ENCODE measurements around the gene ZSWIM2.
"Not testable (repeated sequence)": the region's sequence is repeated elsewhere in the genome, so short reads cannot be mapped to it uniquely, and the experiment has no call there.

The ZSWIM2 gene, protein sequence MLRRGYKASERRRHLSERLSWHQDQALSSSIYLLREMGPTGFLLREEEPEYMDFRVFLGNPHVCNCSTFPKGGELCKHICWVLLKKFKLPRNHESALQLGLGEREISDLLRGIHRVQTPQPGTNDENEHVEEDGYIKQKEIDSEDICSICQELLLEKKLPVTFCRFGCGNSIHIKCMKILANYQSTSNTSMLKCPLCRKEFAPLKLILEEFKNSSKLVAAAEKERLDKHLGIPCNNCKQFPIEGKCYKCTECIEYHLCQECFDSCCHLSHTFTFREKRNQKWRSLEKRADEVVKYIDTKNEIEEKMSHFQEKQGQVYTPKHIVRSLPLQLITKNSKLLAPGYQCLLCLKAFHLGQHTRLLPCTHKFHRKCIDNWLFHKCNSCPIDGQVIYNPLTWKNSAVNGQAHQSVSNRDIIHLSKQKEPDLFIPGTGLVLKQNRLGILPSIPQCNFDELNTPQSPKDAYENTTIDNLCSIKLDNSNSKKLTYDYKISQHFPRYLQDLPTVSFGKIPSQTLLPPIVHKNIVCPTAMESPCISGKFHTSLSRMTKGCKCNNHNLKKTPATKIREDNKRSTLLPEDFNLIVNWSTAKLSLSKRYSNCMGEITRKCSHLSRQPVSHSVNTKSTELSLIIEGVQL

DNA sequence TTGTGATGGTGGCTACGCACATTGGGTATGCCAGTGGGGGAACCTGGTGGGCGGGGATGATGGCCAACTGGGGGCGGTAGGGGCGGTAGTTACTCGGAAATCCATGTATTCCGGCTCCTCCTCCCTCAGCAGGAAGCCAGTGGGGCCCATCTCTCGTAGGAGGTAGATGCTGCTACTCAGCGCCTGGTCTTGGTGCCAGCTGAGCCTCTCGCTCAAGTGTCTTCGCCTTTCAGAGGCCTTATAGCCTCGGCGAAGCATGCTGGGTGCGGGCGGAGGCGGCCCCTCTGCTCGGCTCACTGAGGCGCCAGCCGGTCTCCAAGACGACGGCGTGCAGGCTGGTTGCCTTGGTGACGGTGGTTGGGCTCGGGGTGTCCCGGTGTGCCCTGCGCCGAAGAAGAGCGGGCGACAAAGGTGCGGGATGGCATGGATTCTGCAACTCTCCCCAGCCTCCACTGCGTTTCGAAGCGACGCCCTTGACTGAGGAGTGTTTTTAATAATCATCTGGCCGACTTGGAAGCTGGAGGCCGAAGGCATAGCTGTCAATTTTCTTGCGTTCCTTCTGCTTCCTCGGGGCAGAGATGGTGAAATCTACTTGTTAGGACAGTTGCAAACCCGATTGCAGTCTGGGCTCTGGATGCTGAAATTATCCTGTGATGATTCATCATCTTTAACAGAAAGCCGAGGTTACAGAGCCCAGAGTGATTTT lies at the start of gene ZSWIM2:
Gene ZSWIM2 (minus strand): TSS at position 298 of the 706 bp plus-strand sequence. CDS start 40 bp downstream, at position 258.
- no peak within 1 kb of the TSS for H3K27ac Mint-ChIP-seq
- no peak for DNase-seq (ENCODE audit: low spot score in 2 of 2)
- peak; percentile 59 for ATAC-seq

DNA sequence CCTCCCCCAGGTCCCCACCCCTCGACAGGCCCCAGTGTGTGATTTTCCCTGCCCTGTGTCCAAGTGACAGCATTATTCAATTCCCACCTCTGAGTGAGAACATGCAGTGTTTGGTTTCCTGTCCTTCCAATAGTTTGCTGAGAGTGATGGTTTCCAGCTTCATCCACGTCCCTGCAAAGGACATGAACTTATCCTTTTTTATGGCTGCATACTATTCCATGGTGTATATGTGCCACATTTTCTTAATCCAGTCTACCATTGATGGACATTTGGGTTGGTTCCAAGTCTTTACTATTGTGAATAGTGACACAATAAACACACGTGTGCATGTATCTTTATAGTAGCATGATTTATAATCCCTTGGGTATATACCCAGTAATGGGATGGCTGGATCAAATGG lies 47.2 kb upstream of the ZSWIM2 start:
- H3K4me1 Mint-ChIP-seq; ATAC-seq; H3K27ac Mint-ChIP-seq; H3K4me3 Mint-ChIP-seq; DNase-seq (ENCODE audit: low spot score in 2 of 2); H3K36me3 Mint-ChIP-seq: not testable (repeated sequence)
- peaks cover 14% of the 10 kb centered on the region for H3K9me3 Mint-ChIP-seq

More for the DNA sequence above, at the start of gene ZSWIM2:
- H3K9me3 Mint-ChIP-seq, result no peaks in the 10 kb centered on the region
- H3K4me1 Mint-ChIP-seq, result peaks cover 7% of the 10 kb centered on the region
- H3K36me3 Mint-ChIP-seq, result no peaks in the 10 kb centered on the region
- no peak within 1 kb of the TSS for H3K4me3 Mint-ChIP-seq

DNA sequence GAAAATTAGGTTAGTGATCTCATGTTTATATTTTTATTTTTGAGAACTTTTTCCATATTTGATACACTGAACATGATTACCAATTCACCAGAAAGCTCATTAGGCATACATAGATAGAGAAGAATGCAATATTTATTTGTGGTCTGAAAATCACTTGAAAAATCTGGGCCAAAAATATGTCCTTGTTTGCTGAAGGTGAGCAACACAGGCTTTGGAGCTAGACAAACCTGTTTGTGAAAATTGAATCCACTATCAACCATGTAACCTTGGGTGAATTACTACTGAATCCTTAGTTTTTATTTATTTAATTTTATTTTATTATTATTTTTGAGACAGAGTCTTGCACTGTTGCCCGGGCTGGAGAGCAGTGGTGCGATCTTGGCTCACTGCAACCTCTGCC lies 46.5 kb upstream of the ZSWIM2 start:
- H3K9me3 Mint-ChIP-seq, result peaks cover 12% of the 10 kb centered on the region

DNA sequence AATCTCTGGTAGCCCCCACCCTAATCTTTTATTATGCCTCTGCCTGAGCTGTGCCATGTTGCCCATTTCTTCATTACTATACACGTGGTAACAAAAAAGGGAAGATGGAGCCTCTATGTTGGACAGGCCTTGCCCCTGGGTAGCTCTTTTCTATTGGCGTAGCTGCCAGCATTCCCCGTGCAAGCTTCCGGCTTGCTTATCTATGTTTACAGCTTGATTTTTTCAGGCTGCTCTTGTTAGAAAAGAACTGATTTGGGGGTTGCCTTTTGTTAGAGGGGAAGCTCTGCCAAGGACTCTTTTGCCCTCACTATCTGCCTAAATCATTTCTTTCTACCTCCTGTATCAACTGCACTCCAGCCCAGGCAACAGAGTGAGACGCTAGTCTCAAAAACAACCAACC lies 45.5 kb upstream of the ZSWIM2 start:
- Mint-ChIP-seq H3K4me3 (no peak overlapping the region), H3K9me3 (peaks cover 9% of the 10 kb centered on the region), H3K36me3 (no peaks in the 10 kb centered on the region), H3K4me1 (no peaks in the 10 kb centered on the region), H3K27ac (no peak overlapping the region)
- ATAC-seq (no peak), DNase-seq (ENCODE audit: low spot score in 2 of 2) (no peak)

More for the DNA sequence above, 46.5 kb upstream of the ZSWIM2 start:
- Mint-ChIP-seq H3K4me1 (no peaks in the 10 kb centered on the region), H3K36me3 (no peaks in the 10 kb centered on the region), H3K27ac (no peak overlapping the region), H3K4me3 (no peak overlapping the region)
- ATAC-seq (no peak), DNase-seq (ENCODE audit: low spot score in 2 of 2) (no peak)

DNA sequence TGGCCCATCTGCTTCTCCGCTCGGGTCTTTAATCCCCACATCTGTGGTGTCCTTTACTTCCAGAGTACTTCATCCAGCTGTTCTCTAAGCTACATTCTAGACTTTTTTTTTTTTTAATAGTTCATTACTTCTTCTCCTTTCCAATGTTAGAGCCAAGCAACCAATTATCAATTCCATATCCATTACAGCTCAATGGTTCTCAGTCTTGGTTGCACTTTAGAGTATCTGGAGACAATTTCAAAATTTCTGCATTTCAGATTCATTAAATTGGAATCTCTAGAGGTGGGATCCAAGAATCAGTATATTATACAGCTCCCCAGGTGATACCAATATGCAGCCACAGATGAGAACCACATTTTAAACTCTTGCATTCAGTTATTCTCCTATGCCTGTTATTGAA lies 43.9 kb upstream of the ZSWIM2 start:
- H3K36me3 Mint-ChIP-seq, result no peaks in the 10 kb centered on the region
- no peaks in the 10 kb centered on the region for H3K4me1 Mint-ChIP-seq
- DNase-seq (ENCODE audit: low spot score in 2 of 2) (no peak), ATAC-seq (no peak)
- H3K27ac Mint-ChIP-seq, result no peak overlapping the region
- H3K4me3 Mint-ChIP-seq, result no peak overlapping the region
- H3K9me3 Mint-ChIP-seq, result peaks cover 6% of the 10 kb centered on the region

DNA sequence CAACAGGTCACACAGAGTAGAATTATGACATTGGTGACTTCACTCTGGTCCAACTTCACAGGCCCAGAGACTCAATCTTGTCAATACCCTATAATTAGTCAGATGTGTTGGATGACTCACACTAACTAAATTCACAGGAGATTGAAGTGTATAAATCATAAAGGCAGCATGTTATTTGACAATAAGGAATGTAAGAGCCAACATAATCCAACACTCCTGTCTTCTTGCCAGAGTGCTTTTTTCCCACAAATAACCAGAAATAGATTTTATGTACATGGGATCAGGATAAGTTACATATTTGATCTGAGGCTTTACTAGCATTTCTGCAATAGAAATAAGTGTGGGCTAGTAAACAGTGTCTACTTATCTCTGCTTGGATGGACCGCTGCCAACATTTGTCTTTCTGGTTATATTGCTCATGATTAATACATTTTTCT lies 42.2 kb upstream of the ZSWIM2 start:
- Mint-ChIP-seq H3K36me3 (no peaks in the 10 kb centered on the region), H3K27ac (no peak overlapping the region), H3K4me1 (no peaks in the 10 kb centered on the region), H3K9me3 (peaks cover 6% of the 10 kb centered on the region), H3K4me3 (no peak overlapping the region)
- ATAC-seq (no peak), DNase-seq (ENCODE audit: low spot score in 2 of 2) (no peak)

DNA sequence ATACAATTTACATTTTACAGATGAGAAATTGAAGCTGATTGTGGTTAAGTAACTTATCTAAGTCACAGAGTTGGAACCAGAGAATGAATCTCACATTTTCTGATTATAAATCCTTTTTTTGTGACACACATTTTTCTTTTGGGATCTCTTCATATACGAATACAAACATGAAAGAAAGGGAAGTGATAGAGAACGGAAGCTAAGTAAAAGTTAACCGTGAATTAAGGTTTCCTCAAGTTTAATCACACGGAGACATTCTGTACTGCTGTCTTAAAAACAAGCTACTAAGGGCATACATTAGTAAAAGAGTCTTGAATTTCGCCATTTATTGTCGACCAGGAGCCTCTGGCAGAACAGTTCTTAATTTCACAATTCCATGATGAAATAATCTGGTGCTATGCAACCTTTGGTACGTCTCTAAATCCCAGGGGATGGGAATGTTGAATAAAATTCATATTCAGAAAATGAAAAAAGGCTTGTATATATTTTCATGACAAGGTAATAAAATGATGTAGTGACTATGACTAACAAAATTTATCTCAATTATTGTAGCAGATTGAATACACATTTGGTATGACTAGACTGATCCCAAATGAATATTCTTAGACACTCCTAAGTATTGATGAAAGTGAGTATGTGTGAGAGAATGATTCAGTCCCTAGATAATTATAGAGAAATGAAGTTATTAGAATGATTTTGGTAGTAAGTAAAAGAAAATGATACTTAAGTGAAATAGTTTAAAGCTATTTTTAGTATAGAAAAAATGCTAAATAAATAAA lies 40.3 kb upstream of the ZSWIM2 start:
- DNase-seq (ENCODE audit: low spot score in 2 of 2) (no peak), ATAC-seq (no peak)
- H3K36me3 Mint-ChIP-seq, result no peaks in the 10 kb centered on the region
- H3K9me3 Mint-ChIP-seq, result no peaks in the 10 kb centered on the region
- no peak overlapping the region for H3K27ac Mint-ChIP-seq
- H3K4me1 Mint-ChIP-seq, result no peaks in the 10 kb centered on the region
- no peak overlapping the region for H3K4me3 Mint-ChIP-seq

DNA sequence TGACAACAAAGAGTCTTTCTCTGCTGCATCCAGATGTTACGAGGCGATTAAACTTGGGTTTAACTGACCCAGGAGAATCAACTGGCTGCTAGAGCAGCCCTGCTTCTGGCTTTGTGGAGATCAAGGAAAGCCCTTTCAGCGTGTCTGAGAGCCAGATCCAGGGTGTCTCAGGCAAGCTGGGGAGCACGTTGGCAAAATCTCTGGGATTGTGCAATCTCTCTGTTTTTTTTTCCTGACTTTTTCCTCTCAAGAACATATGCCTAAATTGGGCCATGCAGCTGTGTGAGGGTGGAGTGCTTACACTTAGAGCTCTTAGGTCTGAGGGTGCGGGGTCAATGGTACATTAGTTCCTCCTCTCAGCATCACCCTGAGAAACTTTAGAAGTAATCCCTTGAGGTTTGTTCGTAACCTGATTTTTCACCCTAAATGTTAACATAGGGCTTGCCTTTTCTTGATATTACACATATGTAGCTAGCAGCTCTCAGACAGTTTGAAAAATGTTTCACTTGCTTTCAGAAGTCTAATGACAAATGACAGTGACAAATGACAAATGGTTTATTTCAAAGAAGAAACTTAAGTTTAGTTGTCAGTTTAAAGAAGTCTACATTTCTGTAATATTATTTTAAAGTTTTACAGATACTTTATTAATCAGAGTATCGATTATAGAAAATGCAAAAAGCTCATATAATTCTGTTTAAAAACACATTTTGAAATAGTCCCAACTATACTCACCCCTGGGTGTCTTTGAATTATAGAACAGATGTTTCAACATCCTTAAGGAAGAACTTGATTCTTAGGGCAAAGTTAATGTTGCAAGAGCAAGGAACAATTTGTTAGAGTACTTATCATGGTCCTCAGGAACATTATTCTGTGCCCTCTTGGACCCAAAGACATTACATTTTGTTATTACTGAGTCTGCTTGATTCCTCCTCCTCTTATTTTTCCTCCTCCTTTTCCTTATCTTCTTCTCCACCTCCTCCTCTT lies 38.4 kb upstream of the ZSWIM2 start:
- Mint-ChIP-seq H3K9me3 (peaks cover 1% of the 10 kb centered on the region), H3K4me1 (no peaks in the 10 kb centered on the region), H3K27ac (no peak overlapping the region), H3K36me3 (no peaks in the 10 kb centered on the region), H3K4me3 (no peak overlapping the region)
- ATAC-seq, result no peak
- no peak for DNase-seq (ENCODE audit: low spot score in 2 of 2)

DNA sequence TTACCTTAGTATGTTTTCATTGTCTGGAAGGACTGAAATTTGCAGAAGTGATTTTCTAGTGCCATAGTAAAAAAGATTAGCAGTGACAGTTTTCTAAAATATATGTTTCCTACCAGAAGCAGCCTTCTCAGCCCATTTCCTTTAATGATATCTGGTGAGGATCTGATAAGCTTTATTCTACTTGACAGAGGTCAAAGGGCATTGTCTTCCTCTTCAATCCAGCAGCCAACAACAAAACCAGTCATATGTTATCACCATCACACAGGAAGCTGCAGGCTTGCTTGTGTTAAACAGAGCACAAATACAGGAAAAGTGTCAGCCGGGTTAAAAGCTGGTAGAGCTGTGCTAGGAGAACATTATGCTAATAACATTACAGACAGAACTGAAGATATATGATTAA lies 35.6 kb upstream of the ZSWIM2 start:
- ATAC-seq, result no peak
- DNase-seq (ENCODE audit: low spot score in 2 of 2), result no peak
- Mint-ChIP-seq H3K9me3 (peaks cover 14% of the 10 kb centered on the region), H3K36me3 (no peaks in the 10 kb centered on the region), H3K4me1 (no peaks in the 10 kb centered on the region), H3K4me3 (no peak overlapping the region), H3K27ac (no peak overlapping the region)

DNA sequence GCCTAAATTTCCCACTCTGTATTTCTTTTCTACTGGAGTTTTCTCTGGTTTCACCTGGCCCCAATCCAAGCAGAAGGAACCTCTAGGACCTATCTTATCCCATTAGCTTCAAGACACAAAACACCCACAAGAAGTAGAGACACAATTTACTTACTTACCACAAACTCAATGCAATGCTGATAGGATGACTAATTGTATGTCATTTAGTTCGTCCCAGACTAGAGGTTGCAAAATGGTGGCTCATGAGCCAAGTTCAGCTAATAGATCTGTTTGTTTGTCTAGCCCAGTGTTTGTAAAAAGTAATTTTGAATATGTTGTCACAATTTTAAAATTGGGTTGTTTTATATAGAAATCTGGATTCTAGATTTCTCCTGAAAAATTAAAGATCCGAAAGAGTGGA lies 34.7 kb upstream of the ZSWIM2 start:
- Mint-ChIP-seq H3K9me3 (peaks cover 14% of the 10 kb centered on the region), H3K27ac (no peak overlapping the region), H3K36me3 (no peaks in the 10 kb centered on the region), H3K4me1 (no peaks in the 10 kb centered on the region), H3K4me3 (no peak overlapping the region)
- no peak for ATAC-seq
- no peak for DNase-seq (ENCODE audit: low spot score in 2 of 2)

DNA sequence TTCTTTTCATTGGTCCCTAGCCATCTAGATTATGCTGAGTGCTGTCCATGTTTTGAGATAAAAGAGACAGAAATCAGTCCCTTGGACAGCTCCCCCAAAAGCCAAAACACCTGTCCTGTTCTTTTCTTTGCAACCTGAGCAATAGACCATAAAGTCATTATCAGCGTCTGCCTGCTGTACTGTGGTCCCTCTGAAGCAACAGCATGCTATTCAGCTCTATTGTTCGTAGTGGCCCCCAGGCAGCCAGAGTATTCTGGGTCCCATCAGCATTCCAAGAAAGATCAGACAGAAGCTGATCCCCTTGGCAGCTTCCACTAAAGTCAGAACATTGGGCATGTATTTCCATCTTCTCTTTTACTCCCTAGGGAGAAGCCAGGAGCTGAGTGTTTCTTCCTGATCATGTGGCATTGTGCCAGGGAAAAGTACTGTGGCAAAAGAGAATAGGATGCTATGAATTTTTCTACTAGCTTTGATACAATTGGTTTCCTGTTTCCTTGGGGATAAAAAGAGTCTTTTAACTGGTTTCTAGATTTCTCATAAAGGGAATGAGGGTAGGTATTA lies 33.6 kb upstream of the ZSWIM2 start:
- Mint-ChIP-seq H3K4me3 (no peak overlapping the region), H3K4me1 (no peaks in the 10 kb centered on the region), H3K9me3 (peaks cover 14% of the 10 kb centered on the region), H3K36me3 (no peaks in the 10 kb centered on the region), H3K27ac (no peak overlapping the region)
- DNase-seq (ENCODE audit: low spot score in 2 of 2) (no peak), ATAC-seq (no peak)

DNA sequence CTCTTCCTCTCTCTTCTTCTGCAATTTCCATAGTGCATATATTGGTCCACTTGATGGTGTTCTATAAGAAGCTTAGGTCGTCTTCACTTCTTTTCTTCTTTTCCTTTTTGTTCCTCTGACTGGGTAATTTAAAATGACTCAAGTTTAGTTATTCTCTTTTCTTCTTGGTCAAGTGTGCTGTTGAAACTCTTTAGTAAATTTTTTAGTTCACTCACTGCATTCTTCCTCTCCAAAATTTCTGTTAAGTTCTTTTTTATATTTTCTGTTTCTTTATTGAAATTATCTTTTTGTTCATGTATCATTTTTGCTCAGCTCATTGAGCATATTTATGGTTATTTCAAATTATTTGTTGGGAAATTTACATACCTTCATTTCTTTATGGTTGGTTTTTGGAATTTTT lies 32.7 kb upstream of the ZSWIM2 start:
- Mint-ChIP-seq H3K36me3 (no peaks in the 10 kb centered on the region), H3K9me3 (peaks cover 14% of the 10 kb centered on the region), H3K4me1 (no peaks in the 10 kb centered on the region), H3K27ac (no peak overlapping the region), H3K4me3 (no peak overlapping the region)
- ATAC-seq, result no peak
- DNase-seq (ENCODE audit: low spot score in 2 of 2), result no peak

DNA sequence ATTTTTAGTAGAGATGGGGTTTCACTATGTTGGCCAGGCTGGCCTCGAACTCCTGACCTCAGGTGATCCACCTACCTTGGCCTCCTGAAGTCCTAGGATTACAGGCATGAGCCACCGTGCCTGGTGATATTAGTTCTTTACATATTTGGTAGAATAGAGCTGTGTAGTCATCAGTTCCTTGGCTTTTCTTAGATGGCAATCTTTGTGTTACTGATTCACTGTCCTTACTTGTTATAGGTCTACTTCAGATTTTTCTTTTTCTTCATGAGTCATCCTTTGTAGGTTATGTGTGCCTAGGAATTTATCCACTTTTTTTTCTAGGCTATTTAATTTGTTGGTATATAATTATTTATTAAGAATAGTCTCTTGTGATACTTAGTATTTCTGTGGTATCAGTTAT lies 30.3 kb upstream of the ZSWIM2 start:
- Mint-ChIP-seq H3K4me3 (no peak overlapping the region), H3K4me1 (no peaks in the 10 kb centered on the region), H3K9me3 (peaks cover 14% of the 10 kb centered on the region), H3K36me3 (no peaks in the 10 kb centered on the region), H3K27ac (no peak overlapping the region)
- ATAC-seq (no peak), DNase-seq (ENCODE audit: low spot score in 2 of 2) (no peak)

DNA sequence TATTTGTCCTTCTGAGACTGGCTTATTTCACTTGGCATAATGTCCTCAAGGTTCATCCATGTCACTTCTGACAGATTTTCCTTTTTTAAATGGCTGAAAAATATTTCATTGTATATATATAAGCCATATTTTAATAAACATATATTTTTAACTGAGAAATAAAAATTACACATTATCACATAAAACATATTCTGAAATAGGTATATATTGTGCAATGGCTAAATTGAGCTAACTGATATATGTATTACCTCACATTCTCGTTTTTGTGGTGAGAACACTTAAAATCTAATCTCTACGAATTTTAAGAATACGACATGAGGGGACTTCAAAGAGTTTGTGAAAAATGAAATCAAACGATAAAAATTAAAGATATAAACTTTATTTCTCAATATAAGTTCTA lies 25.7 kb upstream of the ZSWIM2 start:
- ATAC-seq (no peak), DNase-seq (ENCODE audit: low spot score in 2 of 2) (no peak)
- Mint-ChIP-seq H3K4me3 (no peak overlapping the region), H3K4me1 (no peaks in the 10 kb centered on the region), H3K9me3 (peaks cover 3% of the 10 kb centered on the region), H3K27ac (no peak overlapping the region), H3K36me3 (no peaks in the 10 kb centered on the region)

Data from stimulated activated effector memory CD8-positive, alpha-beta T cell treated with anti-CD3 and anti-CD28 coated beads, Interleukin-12 subunit alpha, Interleukin-12 subunit beta, amount 100 ng/mL, for 72 hours (primary cell).